Cerebellar nuclear complex (tissue), 1 donor: ENCODE results near the gene IL4I1.

Source experiments
- DNase-seq, 2 experiments: peaks; one replicate each; lab custom pipeline; 2025; lab: John Stamatoyannopoulos, UW

Gene IL4I1

DNA sequence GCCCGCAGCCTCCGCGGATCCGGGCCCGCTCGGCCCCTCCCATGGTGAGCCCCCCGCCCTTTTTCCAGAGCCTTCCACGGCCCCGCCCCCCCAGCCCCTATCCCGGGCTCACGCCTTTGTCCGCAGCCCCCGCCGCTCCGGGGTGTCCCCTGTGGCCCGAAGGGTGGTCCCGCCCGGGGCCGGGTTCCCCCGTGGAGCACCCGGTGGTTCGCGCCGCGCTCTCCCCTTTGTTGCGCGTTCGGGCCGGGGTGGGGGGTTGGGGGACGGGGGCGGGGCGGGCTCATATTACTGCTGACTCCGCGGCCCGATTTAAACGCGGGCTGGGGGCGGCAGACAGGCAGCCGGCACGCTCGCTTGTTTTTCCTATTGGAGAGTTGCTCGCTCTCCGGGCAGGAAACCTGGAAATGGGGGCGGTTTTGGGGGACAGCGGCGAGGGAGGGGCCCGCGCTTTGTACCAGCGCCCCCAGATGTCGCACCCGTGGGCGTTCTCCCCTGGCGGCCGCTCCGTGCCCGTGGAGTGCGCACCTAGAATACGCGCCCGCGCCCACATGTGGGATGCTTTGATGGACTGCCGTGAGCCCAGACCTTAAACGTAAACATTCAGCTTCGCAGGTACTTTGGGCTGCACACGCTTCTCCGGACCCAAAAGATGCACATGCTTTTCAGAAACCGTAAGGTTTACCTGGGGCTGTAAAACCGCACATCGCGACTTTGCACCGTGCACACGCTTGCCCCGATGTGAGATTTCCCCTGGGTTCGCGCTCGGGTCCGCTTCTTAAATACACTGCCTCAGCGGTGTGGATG lies 45.0 kb downstream of the IL4I1 start:
- DNase-seq = no peak

DNA sequence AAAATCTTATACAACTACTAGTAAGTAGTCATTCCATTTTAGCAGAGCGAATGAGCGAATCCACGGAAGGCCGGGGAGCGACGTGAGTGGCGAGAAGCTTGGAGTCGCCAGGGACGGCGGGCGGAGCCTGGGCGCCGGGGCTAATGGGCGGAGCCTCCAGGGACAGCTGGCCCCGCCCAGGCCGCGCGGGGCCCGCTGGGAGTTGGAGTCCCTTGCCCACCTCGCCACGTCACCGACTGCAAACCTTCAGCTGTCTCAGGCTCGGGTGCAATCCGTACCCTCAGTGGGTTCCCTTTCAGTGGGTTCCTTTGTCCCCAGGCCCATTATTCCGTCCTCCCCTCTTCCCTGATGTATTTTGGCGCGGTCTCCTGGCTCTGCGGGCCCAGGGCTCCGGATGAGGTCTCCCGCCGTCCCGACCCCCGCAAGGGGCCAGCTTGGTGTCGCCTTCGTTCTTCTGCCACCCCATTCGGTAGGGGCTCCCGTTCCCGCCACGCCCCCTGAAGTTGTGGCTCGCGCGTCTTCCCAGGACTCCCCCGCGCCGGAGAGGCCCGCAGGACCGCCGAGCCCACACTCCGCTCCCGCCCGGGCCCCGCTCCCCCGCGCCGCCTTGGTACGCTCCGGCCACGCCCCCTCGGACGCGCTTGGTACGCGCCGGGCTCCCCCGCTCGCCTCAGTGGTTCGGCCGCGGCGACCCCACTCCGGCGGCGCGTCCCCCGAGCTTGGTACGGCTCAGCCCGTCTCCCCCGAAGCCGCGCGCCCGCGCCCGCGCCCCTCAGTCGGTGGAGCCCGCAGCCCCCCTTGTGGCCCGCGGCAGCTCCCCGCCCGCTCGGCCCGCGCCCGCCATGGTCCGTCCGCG lies 46.0 kb downstream of the IL4I1 start, which contains the start of gene PTOV1:
TSS of gene PTOV1 (plus strand) at position 673 of the 856 bp plus-strand sequence.
- peak in 1 of 2 experiments; percentile 80 for DNase-seq

DNA sequence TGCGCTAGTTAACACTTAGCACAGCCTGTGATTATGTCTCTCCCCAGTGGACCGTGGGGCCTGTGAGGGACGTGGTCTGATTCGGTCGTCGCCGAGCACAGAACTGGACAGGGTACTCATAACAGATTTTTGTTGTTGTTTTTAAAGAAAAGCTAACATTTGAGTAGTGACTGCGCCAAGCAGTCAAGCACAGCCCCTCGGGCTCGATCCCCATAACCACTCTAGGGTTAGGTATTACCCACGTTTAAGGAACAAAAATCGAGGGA lies 46.5 kb downstream of the IL4I1 start:
- DNase-seq = no peak

DNA sequence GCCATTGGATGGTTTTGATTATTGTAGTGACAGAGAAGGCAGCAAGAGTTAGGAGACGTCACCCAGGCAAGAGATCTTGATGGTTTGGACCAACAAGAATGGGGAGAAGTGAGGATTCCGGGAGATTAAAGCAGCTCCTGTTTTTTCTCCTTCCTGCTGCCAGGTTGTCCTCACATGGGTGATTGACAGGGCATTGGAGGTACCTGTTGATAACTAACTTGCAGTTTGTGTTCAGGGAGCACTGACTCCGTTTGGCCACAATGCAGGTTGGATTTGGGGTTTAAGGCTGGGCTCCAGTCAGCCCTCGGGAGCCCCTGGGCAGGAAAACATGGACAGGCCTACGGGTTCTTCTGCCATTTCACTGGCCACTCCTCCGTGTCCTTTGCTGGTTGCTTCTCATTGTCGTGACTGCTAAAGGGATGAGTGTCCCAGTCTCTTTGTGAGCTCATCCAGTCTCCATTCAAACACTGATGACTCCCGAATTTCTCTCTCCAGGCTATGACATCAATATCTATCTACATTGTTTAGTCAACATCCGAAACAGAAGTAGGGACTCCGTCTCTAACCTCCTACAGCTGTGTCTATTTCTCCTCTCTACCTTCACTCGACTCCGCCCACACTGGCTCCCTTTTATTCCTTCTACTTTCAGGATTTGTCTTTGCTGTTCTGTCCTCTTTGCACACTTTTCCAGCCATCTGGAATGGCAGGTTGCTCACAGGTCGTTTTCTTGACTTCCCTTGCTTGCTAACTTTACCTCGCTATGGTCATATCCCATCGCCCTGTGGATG lies 47.1 kb downstream of the IL4I1 start:
- no peak for DNase-seq

DNA sequence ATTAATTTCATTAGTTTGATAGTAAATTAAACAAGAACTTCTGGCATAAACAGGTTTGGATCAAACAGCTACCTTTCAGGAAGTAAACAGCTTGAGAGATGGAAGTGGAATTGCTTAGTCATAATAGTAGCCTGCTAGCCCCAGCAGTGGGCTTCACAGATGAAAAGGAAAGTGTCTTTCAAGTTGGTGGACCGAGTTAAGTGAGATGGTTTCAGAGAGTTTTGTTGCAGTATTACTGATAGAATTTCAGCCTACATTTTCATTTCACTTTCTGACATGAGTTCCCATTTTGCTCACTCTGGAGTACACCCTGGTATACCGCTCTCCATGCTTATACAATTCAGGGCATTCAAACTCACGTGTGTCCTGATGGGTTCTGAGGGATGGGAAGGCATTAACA lies 47.7 kb downstream of the IL4I1 start:
- no peak for DNase-seq

DNA sequence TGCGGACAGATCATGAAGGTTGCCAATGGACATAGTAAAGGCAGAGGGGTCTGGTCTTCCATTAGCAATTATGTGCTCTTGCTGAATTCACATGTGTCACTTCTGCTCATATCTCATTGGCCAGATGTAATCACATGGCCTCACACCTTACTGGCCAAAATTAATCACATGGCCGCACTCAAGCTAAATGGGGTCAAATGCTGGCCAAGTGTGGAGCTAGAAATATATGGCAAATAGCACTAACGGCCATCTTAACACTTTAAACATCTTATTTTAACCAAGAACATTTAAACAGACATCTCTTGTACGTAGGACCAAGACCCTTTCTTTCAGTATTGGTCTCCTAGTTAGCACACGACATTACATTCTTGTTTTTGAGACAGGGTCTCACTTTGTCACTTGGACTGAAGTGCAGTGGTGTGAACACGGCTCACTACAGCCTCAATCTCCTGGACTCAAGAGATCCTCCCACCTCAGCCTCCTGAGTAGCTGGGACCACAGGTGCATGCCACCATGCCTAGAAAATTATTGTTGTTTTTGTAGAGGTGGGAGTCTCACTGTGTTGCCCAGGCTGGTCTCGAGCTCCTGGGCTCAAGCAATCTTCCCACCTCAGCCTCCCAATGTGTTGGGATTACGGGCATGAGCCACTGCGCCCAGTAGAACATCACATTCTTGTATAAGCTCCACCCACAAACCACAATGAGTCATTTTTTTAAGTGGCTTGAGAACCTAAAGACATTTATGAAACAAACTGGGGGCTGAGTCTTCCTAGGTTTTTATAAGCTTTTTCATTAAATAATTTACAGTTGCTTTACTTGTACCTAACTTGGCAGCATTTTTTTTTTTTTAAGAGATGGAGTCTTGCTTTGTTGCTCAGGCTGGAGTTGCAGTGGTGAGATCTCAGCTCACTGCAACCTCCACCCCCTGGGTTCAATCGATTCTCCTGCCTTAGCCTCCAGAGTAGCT lies 48.7 kb downstream of the IL4I1 start:
- no peak for DNase-seq

DNA sequence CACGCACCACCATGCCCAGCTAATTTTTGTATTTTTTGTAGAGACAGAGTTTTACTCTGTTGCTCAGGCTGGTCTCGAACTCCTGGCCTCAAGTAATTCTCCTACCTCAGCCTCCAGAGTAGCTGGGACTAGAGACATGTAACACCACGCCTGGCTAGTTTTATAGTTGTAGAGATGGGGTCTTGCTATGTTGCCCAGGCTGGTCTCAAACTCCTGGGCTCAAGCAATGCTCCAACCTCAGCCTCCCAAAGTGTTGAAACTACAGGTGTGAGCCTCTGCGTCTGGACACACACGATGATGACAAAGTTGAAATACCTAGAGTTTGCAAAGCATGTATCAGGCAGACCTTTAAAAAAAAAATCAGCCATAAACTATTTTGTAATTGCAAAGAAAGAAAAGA lies 50.3 kb downstream of the IL4I1 start:
- no peak for DNase-seq

DNA sequence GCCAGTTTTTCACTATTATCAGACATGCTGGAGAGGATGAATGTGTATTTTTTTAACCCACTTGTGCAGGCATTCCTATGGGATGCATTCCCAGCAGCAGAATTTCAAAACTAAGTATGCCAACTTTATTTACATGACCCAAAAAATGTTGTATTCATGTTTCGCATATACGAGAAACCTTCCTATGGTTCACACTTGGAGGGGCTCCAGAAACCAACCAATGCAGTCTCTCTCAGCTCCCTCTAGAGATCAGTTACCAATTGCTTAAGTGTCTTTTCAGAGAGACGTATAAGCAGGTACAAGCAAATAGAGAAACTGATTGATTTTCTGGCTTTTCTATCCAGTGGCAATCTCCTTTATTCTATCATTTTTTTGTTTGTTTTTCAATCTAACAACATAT lies 51.3 kb downstream of the IL4I1 start:
- no peak for DNase-seq

DNA sequence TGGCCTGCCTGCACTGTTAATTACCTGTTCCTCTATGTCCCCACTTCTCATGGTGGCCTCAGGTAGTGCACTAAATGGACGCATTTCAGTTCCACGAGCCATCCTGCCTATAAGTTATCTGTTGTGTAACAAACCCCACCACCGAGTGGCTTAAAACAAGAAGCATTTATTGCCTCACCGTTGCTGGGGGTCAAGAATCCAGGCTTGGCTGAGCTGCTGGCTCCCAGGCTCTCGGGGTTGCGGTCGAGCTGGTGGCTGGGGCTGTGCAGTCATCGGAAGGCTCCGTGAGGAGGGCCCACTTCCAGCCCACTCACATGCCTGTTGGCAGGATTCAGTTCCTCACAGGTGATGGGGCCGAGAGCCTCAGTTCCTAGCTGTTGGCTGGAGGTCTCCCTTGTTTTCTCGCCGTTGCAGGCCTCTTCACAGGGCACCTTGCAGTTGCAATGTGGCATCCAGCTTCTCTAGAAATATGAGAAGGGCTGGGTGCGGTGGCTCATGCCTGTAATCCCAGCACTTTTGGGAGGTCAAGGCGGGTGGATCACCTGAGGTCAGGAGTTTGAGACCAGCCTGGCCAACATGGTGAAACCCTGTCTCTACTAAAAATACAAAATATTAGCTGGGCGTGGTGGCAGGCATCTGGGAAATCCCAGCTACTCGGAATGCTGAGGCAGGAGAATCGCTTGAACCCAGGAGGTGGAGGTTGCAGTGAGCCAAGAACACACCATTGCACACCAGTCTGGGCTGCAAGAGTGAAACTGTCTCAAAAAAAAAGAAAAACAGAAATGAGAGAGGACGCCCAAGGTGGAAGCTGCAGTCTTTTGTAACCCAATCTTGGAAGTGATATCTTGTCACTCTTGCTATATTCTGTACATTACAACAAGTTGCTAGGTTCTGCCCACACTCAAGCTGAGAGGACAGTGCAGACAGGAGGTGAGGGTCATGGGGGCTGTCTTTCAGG lies 52.3 kb downstream of the IL4I1 start:
- DNase-seq = no peak

DNA sequence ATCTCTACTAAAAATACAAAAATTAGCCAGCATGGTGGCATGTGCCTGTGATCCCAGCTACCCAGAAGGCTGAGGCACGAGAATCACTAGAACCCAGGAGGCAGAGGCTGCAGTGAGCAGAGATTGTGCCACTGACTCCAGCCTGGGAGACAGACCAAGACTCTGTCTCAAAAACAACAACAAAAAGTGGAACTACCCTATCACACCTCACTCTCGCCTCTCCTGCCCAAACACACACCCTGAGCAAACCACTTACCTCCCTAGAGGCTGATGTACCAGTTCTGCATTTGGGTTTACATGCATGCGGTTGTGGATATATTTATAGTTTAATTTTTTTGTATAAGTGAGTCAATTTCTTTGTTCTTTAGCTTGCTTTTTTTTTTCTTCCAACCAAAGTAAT lies 53.4 kb downstream of the IL4I1 start:
- no peak for DNase-seq

DNA sequence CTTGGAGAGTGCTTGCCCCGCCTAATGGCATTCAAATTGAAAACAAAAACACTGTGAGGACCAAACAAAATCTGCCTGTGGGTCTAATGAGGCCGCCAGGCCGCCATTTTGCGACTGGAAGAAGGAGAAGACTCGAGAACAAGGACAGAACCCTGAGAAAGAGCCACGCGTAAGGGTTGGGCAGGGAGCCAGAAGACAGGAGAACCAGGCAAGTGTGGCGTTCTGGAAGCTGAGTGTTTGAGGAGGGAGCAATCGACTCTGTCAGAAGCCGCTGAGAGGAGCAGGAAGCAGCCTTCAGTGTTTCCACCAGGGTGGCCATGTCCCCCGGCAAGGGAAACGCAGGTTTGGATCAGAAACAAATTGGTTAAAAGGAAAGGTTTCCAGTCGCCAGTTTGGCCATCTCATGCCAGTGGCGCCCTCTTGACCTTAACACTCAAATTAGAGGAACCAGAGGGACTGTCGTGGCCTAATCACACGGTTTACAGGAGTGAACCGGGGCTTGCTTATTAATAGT lies 55.9 kb downstream of the IL4I1 start:
- no peak for DNase-seq

DNA sequence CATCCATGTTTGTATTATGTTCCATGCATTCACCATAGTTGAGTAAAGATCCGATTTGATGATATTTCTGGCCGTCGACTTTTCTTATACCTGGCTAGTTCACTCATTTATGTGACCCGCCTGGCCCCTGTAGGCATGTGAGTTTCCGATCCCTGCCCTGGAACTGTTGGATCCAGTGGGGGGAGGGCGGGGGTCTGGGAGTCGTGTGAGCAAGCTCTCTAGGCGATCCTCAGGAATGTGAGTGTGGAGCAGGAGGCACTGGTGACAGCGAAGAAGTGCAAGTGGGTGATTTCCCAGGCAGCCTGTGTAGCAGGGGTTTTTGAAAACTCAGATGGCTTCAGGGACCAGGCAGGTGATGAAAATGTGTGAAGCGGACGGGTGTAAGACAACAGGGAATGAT lies 56.4 kb downstream of the IL4I1 start:
- no peak for DNase-seq

DNA sequence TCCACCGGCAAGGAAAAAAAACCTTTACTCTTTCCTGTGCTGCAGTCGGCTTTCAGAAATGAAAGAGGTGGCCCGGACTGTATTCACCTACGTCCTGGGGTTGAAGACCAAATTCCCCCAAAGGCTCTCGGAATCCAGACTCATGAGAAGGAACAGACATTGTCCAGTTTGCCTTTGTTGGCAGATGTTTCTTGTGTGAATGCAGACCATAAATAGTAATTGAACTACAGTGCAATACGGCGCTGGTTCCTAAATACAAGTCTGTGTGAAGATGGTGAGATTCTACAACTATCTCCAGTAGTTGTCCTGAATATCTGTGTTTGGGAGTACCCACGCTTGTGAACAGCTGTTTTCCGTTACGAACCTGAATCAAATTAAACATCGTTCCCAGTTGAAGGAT lies 57.0 kb downstream of the IL4I1 start:
- no peak for DNase-seq
